HG03342 (cell line): ENCODE measurements around the gene TMEM63B.
"Not testable (repeated sequence)": the region's sequence is repeated elsewhere in the genome, so short reads cannot be mapped to it uniquely, and the experiment has no call there.

Source experiments
- ATAC-seq: cut with Tn5 transposase; IDR thresholded peaks from one replicate; pipeline ENCODE4 v1.9.1; 2021; ENCODE audit warnings: mild to moderate bottlenecking, moderate library complexity; ENCODE audit not compliant: unreplicated experiment

The TMEM63B gene

GRCh38 chr6:44189257-44189656 is 61.9 kb downstream of the TMEM63B start:
- ATAC-seq: no peak

- ATAC-seq: no peak
These were observed 63.4 kb downstream of the TMEM63B start for GRCh38 chr6:44190715-44191114.

GRCh38 chr6:44192428-44193041 is 65.2 kb downstream of the TMEM63B start:
- no peak for ATAC-seq

- no peak for ATAC-seq
These were observed 66.1 kb downstream of the TMEM63B start for GRCh38 chr6:44193307-44193910.

GRCh38 chr6:44194326-44194725 is 67.0 kb downstream of the TMEM63B start:
- ATAC-seq: no peak

GRCh38 chr6:44196351-44196750 is 69.0 kb downstream of the TMEM63B start:
- ATAC-seq: not testable (repeated sequence)

- no peak for ATAC-seq
These were observed 71.3 kb downstream of the TMEM63B start for GRCh38 chr6:44198684-44199083.

GRCh38 chr6:44199883-44200282 is 72.5 kb downstream of the TMEM63B start:
- ATAC-seq: no peak

- ATAC-seq: no peak
These were observed 73.8 kb downstream of the TMEM63B start for GRCh38 chr6:44201200-44201599.

GRCh38 chr6:44201638-44202303 is 74.4 kb downstream of the TMEM63B start:
- no peak for ATAC-seq

- ATAC-seq: no peak
These were observed 75.1 kb downstream of the TMEM63B start for GRCh38 chr6:44202332-44202971.

- no peak for ATAC-seq
These were observed 75.8 kb downstream of the TMEM63B start for GRCh38 chr6:44202972-44203750.

- no peak for ATAC-seq
These were observed 76.6 kb downstream of the TMEM63B start for GRCh38 chr6:44203955-44204354.
